Heart right ventricle (tissue), 16 donors: Measurements from ENCODE around the gene ATXN7L1. TPM values are rescaled to one million over a fixed set of nuclear protein-coding genes. Genes with fewer than 3 reads are reported as not detected.

Experiments used
- ATAC-seq, 8 donors: fragments of 200-7000 bp; cut with Tn5 transposase; one replicate each; pipeline ENCODE4 v1.9.1; 2020; ENCODE audit warnings: mild to moderate bottlenecking in 8 of 8, moderate library complexity in 8 of 8, moderate number of reproducible peaks in 1 of 8
- DNase-seq, 2 donors: peaks; one replicate each; pipeline ENCODE4 v3.0.0-alpha.2; 2020
- H3K27ac ChIP-seq, 10 donors: fragments of 200-600 bp; sonication (generic) in 2 of 10; one replicate each; pipeline versions ENCODE4 v1.5.0 to v1.8.0; 2020 to 2022; ENCODE audit warnings: mild to moderate bottlenecking in 3 of 10
- H3K27me3 ChIP-seq, 7 donors: fragments of 200-600 bp; one replicate each; pipeline ENCODE4 v1.8.0; 2021 to 2022; ENCODE audit warnings: mild to moderate bottlenecking in 2 of 7
- H3K36me3 ChIP-seq, 9 donors: fragments of 200-600 bp; sonication (generic) in 1 of 9; one replicate each; pipeline versions ENCODE4 v1.5.0 to v1.8.0; 2020 to 2022; ENCODE audit warnings: mild to moderate bottlenecking in 2 of 9
- H3K4me1 ChIP-seq, 9 donors: fragments of 200-600 bp; sonication (generic) in 1 of 9; one replicate each; pipeline versions ENCODE4 v1.5.0 to v1.8.0; 2020 to 2022; ENCODE audit warnings: mild to moderate bottlenecking in 4 of 9
- H3K4me3 ChIP-seq, 10 donors: fragments of 200-600 bp; sonication (generic) in 2 of 10; one replicate each; pipeline versions ENCODE4 v1.5.0 to v1.8.0; 2020 to 2022; ENCODE audit warnings: mild to moderate bottlenecking in 7 of 10, moderate library complexity in 2 of 10
- H3K9me3 ChIP-seq, 11 donors: fragments of 200-600 bp in 10 of 11; sonication (generic) in 2 of 11; one replicate each; pipeline versions ENCODE4 v1.5.0 to v1.8.0; 2013 to 2022; ENCODE audit warnings: mild to moderate bottlenecking in 2 of 11, control low read depth in 1 of 11, moderate library complexity in 1 of 11
- WGBS, 2 donors: extraction: QIAGEN DNeasy Blood & Tissue Kit; methylation state at CpG; one replicate each; pipeline ENCODE4 v1.1.7; 2013; ENCODE audit warnings: inconsistent platforms in 1 of 2; 5-methylcytosine and 5-hydroxymethylcytosine counted together
- intact Hi-C, 10 donors: fragments of 100-400 bp; cut with DNase I; formaldehyde crosslinking; loops; one replicate each; pipeline versions ENCODE4 v1.11.1 to v1.14.2; 2022
- polyA plus RNA-seq, 2 donors: library from polyadenylated mRNA; stranded (reverse); fragments of 200-250 nt; gene quantifications; one replicate each; pipeline ENCODE4 v1.2.3, GENCODE V29; 2013
- total RNA-seq, 10 donors: library from RNA; stranded (reverse); fragmentation: NEBNext Ultra II Directional in 3 of 10; extraction: Animal tissue kit (Norgen Biotek cat#: 25700) in 3 of 10; gene quantifications; one replicate each; pipeline versions ENCODE4 v1.2.1 to v1.2.4, GENCODE V29; 2021 to 2023
- TF ChIP-seq, protein P1 (sequence below), 9 donors: fragments of 200-600 bp; sonication (generic) in 2 of 9; IDR thresholded peaks; one replicate each; pipeline versions ENCODE4 v1.5.0 to v1.8.0; 2021 to 2022; ENCODE audit warnings: antibody characterized with exemption in 9 of 9, mild to moderate bottlenecking in 5 of 9, moderate library complexity in 1 of 9
- donor health status: Arrhythmogenic right ventricular cardiomyopathy.
- donor health status: ischemic (EF 13 %, LVEDD 7.1; RV severe dilation, severe dysfunction).
- donor health status: healthy with polysubstance abuse.
- donor health status: DM: no; HTN: yes; CAD: no.
- donor health status: DM: no; HTN: no; CAD: no.
- donor health status: ischemic (EF 25% LVEDD 6.9; RV normal size, moderate dysfunction).
- donor health status: ischemic (EF 25% LVEDD 5.7; RV mildly dilated, moderate dysfunction).
- donor health status: healthy.
- donor health status: DM: yes; HTN: yes; CAD: no.
- donor health status: Ischemic cardiomyopathy.
- donor health status: ischemic (EF 35%, LVEDD 5.7; RV mildly dilated, moderate dysfunction).
- donor health status: nonischemic (EF 11% LVEDD 7.7; RV severe dilation, severe dysfunction).
- donor health status: DM: yes; HTN: yes; CAD: no.
- donor health status: PGD.
- donor health status: ischemic (EF 29% LVEDD 5.4; RV normal size, mild dysfunction).
- donor health status: nonischemic (EF 23%, LVEDD 6.1; RV moderate dilation, normal function).

ATXN7L1 gene
- total and polyA plus RNA-seq, 12 donors = 1.7 to 7.2 (median 5.4) TPM

DNA sequence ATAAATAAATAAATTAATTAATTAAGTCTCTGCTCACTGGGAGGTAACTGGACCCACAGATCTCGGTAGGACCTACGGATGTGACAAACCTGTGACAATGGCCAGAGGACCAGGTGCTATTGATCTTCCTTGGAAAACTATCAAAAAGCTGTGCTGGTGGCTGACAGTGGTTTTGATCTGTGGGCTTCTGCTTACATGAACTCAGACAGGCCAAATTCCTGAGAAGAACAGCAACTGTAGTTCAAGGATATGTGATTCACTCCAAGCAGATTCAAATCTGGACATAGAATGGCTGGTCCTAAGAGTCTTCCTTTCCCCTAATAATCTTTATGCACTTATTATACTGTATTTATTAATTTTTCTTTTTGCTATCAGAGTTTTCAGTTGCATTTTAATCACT, 80.0 kb downstream of the ATXN7L1 start:
- 94 to 96% methylated on average over 2 of the region's 2 CpGs for WGBS, 2 donors
- no peak for ATAC-seq
- Histone ChIP-seq H3K27me3 (no peaks in the 10 kb centered on the region), H3K9me3 (no peaks in the 10 kb centered on the region), H3K4me1 (peaks cover 7 to 40% (median 27%) of the 10 kb centered on the region in 9 donors), H3K36me3 (peaks cover 0 to 4% (median 0%) of the 10 kb centered on the region in 9 donors), H3K4me3 (no peak overlapping the region), H3K27ac (no peak overlapping the region)
- intact Hi-C loops = no loop called here
- TF ChIP-seq, protein P1, sequence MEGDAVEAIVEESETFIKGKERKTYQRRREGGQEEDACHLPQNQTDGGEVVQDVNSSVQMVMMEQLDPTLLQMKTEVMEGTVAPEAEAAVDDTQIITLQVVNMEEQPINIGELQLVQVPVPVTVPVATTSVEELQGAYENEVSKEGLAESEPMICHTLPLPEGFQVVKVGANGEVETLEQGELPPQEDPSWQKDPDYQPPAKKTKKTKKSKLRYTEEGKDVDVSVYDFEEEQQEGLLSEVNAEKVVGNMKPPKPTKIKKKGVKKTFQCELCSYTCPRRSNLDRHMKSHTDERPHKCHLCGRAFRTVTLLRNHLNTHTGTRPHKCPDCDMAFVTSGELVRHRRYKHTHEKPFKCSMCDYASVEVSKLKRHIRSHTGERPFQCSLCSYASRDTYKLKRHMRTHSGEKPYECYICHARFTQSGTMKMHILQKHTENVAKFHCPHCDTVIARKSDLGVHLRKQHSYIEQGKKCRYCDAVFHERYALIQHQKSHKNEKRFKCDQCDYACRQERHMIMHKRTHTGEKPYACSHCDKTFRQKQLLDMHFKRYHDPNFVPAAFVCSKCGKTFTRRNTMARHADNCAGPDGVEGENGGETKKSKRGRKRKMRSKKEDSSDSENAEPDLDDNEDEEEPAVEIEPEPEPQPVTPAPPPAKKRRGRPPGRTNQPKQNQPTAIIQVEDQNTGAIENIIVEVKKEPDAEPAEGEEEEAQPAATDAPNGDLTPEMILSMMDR (IDR thresholded peaks at IDR 0.05) = no peak
- DNase-seq = no peak

DNA sequence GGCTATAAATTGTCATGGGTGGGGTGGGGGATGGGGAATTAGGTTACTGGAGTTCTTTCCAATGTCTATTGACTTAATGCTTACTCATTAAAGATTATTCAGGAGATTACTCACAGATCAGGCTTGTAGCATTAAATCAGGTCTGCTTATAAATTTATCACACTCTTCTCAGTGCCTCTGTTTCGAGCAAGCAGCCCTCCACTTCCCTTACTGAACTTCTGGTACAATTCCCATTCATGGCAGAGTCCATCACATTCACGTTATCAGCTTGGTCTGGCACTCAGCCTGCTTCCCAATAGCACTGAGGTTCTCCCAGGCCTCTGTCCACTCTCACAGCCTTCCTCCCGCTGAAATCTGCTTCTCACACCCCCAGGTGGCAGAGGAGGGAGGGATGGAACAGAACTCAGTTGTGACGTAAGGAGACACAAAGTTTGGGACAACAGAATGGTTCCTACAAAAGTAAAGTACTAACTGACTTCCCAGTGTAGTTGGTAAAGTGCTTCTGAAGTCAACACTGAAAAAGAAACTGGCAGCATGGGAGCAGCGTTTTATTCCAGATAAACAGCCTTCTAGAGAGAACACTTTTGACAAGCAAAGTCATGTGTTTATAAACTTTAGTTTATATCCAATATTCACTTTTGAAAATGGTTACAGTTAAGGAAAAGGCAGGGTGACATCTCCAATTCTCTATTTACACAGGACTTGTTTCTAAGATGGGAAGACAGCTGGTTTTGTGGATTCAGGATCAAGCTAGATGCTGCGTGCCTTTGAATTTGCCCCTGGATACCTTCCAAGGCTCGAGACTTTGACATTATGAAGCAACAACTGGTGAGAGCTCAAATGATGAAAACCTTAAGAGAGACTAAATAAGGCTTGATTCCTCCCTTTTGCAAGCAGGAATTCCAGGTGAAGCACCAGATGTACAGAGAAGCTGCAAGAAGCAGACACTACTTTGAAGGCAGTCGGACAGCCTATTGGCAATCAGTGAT, 81.4 kb downstream of the ATXN7L1 start:
- TF ChIP-seq, protein P1 (IDR thresholded peaks at IDR 0.05) = no peak
- no peak overlapping the region for H3K4me3 ChIP-seq
- ATAC-seq (peak in 6 of 8 donors; percentile 29 to 74 (median 66)), DNase-seq (peak; percentile 20 to 33)
- peaks cover 7 to 31% (median 18%) of the 10 kb centered on the region in 9 donors for H3K4me1 ChIP-seq
- H3K9me3 ChIP-seq = no peaks in the 10 kb centered on the region
- 30 to 40% methylated on average over 8 of the region's 8 CpGs for WGBS, 2 donors
- no peaks in the 10 kb centered on the region for H3K27me3 ChIP-seq
- peak overlapping the region in 5 of 10 donors; percentile 4 to 62 (median 24) for H3K27ac ChIP-seq
- intact Hi-C loops = no loop called here
- peaks cover 0 to 4% (median 0%) of the 10 kb centered on the region in 9 donors for H3K36me3 ChIP-seq

DNA sequence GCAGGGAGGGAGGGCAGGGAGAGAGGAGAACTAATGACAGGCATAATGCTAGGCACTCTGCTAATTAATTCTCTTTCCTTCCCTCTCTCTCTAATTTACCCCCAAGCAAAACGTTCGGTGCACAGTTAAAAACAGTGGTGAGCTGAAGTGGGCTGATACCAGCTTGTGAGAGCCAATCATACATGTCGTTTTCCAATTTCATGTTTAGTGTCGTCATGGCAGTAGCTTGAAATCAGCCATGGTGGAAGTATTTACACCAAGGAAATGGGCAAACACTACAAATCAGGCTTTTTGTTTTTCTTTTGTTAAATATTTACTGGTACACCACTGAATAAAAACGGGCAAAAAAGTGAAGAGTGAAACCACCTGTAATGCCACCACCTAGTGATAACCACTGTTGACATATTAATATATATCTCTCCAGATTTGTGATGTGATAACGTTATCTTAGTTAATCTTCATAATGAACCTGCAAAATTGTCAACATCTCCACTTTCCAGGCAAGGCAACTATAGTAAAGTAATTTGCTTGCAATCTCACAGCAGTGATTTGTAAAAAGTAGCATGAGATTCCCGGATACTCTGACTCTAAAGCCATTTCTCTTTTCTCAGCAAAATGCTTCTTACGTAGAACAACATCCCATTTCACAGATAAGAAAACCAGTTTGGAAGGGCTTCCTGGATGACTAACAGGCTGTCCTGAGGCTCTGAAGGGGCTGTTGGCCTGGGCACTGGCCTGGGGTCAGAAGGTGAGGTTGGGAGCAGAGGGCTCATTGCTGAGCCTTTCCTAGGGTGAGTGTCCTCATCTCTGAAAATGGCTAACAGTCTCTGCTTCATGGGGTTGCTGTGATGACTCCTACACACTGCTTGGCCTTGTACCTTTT, 83.7 kb downstream of the ATXN7L1 start:
- 89 to 94% methylated on average over 8 of the region's 8 CpGs for WGBS, 2 donors
- TF ChIP-seq, protein P1 (IDR thresholded peaks at IDR 0.05) = no peak
- Histone ChIP-seq H3K36me3 (peaks cover 0 to 11% (median 3%) of the 10 kb centered on the region in 9 donors), H3K4me3 (no peak overlapping the region), H3K4me1 (peaks cover 7 to 20% (median 15%) of the 10 kb centered on the region in 9 donors), H3K27ac (no peak overlapping the region), H3K9me3 (no peaks in the 10 kb centered on the region), H3K27me3 (no peaks in the 10 kb centered on the region)
- DNase-seq = no peak
- intact Hi-C loops = no loop called here
- ATAC-seq = no peak

DNA sequence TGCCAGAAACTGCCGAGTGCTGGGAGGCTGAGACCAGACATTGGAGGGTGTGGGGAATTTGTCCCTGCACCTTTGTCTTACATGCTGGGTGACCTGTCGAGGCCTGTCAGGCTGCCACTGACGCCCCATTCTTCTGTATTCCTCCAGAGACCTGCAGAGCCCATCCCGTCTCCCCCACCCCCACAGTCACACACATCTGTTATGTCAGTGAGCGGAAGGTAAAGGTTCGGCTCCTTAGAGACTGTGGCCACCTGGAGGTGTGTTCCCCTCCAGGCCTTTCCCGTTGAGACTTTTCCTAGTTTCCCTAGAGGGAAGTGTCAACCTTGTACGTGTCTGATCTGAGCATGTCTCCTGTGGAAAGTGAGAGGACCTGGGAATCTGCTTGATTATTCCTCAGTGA, 84.5 kb downstream of the ATXN7L1 start:
- Histone ChIP-seq H3K4me3 (no peak overlapping the region), H3K9me3 (no peaks in the 10 kb centered on the region), H3K27ac (no peak overlapping the region), H3K36me3 (peaks cover 0 to 14% (median 3%) of the 10 kb centered on the region in 9 donors), H3K27me3 (no peaks in the 10 kb centered on the region), H3K4me1 (peaks cover 7 to 20% (median 15%) of the 10 kb centered on the region in 9 donors)
- ATAC-seq = no peak
- TF ChIP-seq, protein P1 (IDR thresholded peaks at IDR 0.05) = no peak
- WGBS, 2 donors = 93 to 94% methylated on average over 8 of the region's 8 CpGs
- DNase-seq = no peak
- intact Hi-C loops = no loop called here
